ENCODE results near the gene ASCC2.

Gene ASCC2

GRCh38 chr22:29784451-29785361 lies 53.4 kb downstream of the ASCC2 start:
- TF ChIP-seq HDGF (IDR thresholded peaks at IDR 0.05; ENCODE audit: borderline replicate concordance) (no peak), LEF1 (IDR thresholded peaks at IDR 0.05; ENCODE audit: borderline replicate concordance) (no peak), FOXM1 (IDR thresholded peaks at IDR 0.05; ENCODE audit: borderline replicate concordance) (no peak), SP1 (IDR thresholded peaks at IDR 0.05) (no peak)
- CTCF ChIA-PET: no interaction called here
- DNase-seq (ENCODE audit: extremely low spot score): no peak
- POLR2A ChIA-PET: no interaction called here

- TF ChIP-seq SP1 (IDR thresholded peaks at IDR 0.05) (no peak), ELF4 (IDR thresholded peaks at IDR 0.05) (no peak), PKNOX1 (IDR thresholded peaks at IDR 0.05) (no peak), NFRKB (IDR thresholded peaks at IDR 0.05) (no peak), FOXA1 (IDR thresholded peaks at IDR 0.05) (no peak), HDGF (IDR thresholded peaks at IDR 0.05; ENCODE audit: borderline replicate concordance) (no peak), FOXK2 (IDR thresholded peaks at IDR 0.05) (no peak), TARDBP (IDR thresholded peaks at IDR 0.05) (no peak), ARNT (IDR thresholded peaks at IDR 0.05) (no peak), BHLHE40 (IDR thresholded peaks at IDR 0.05; ENCODE audit: borderline replicate concordance) (no peak), L3MBTL2 (conservative IDR thresholded peaks at IDR 0.05) (no peak), CTBP1 (IDR thresholded peaks at IDR 0.05; ENCODE audit: borderline replicate concordance) (no peak), ZNF384 (IDR thresholded peaks at IDR 0.05) (no peak), LEF1 (IDR thresholded peaks at IDR 0.05; ENCODE audit: borderline replicate concordance) (no peak), FOXM1 (IDR thresholded peaks at IDR 0.05; ENCODE audit: borderline replicate concordance) (no peak)
- ChIA-PET POLR2A (interaction anchor here (1.0 kb wide), 2 partner anchors 12 to 16 kb away, joined by 3 read pairs; partner anchors contain the start of gene ZMAT5), CTCF (interaction anchor here (1.4 kb wide), 1 partner anchor 146 kb away, joined by 3 read pairs; no protein-coding TSS in a partner anchor)
- no peak for DNase-seq (ENCODE audit: extremely low spot score)
Observed at GRCh38 chr22:29782061-29782845, 55.8 kb downstream of the ASCC2 start.

- ChIA-PET POLR2A (interaction anchor here (1.0 kb wide), 1 partner anchor 11 kb away, joined by 3 read pairs; no protein-coding TSS in a partner anchor), CTCF (interaction anchor here (1.4 kb wide), 1 partner anchor 145 kb away, joined by 3 read pairs; no protein-coding TSS in a partner anchor)
- DNase-seq (ENCODE audit: extremely low spot score): no peak
- TF ChIP-seq ARNT (IDR thresholded peaks at IDR 0.05): no peak
- TF ChIP-seq SP1 (IDR thresholded peaks at IDR 0.05): no peak
- no peak for TF ChIP-seq BHLHE40 (IDR thresholded peaks at IDR 0.05; ENCODE audit: borderline replicate concordance)
- no peak for TF ChIP-seq FOXA1 (IDR thresholded peaks at IDR 0.05)
- TF ChIP-seq FOXM1 (IDR thresholded peaks at IDR 0.05; ENCODE audit: borderline replicate concordance): no peak
- TF ChIP-seq HDGF (IDR thresholded peaks at IDR 0.05; ENCODE audit: borderline replicate concordance): no peak
Observed at GRCh38 chr22:29780748-29781676, 57.1 kb downstream of the ASCC2 start.

- CTCF ChIA-PET: no interaction called here
- POLR2A ChIA-PET: interaction anchor here (1.0 kb wide), 1 partner anchor 14 kb away, joined by 4 read pairs; the partner anchor contains the start of genes UQCR10 and ZMAT5
Observed at GRCh38 chr22:29780220-29780619, 57.9 kb downstream of the ASCC2 start.

More at GRCh38 chr22:29780220-29780619, 57.9 kb downstream of the ASCC2 start:
- TF ChIP-seq FOXM1 (IDR thresholded peaks at IDR 0.05; ENCODE audit: borderline replicate concordance) (no peak), SUZ12 (IDR thresholded peaks at IDR 0.05) (no peak), BHLHE40 (IDR thresholded peaks at IDR 0.05; ENCODE audit: borderline replicate concordance) (no peak), ARNT (IDR thresholded peaks at IDR 0.05) (no peak), ELF4 (IDR thresholded peaks at IDR 0.05) (no peak), HDGF (IDR thresholded peaks at IDR 0.05; ENCODE audit: borderline replicate concordance) (no peak), FOXA1 (IDR thresholded peaks at IDR 0.05) (no peak), L3MBTL2 (conservative IDR thresholded peaks at IDR 0.05) (no peak), ZNF384 (IDR thresholded peaks at IDR 0.05) (no peak), LEF1 (IDR thresholded peaks at IDR 0.05; ENCODE audit: borderline replicate concordance) (no peak), CTBP1 (IDR thresholded peaks at IDR 0.05; ENCODE audit: borderline replicate concordance) (no peak), NFRKB (IDR thresholded peaks at IDR 0.05) (no peak), PKNOX1 (IDR thresholded peaks at IDR 0.05) (no peak), FOXK2 (IDR thresholded peaks at IDR 0.05) (no peak), TARDBP (IDR thresholded peaks at IDR 0.05) (no peak), SP1 (IDR thresholded peaks at IDR 0.05) (no peak)
- no peak for DNase-seq (ENCODE audit: extremely low spot score)

Measured in HEK293T (cell line).